Neuronal stem cell (in vitro differentiated cells): Measurements from ENCODE around the gene LSAMP.

Experiments used
- DNase-seq: peaks from one replicate; pipeline ENCODE4 v3.0.0-alpha.2; 2013; ENCODE audit warnings: low spot score
- H2AFZ ChIP-seq: one replicate; pipeline ENCODE4 v1.6.1; 2013; ENCODE audit warnings: mild to moderate bottlenecking, low read length, inconsistent platforms
- H2AK5ac ChIP-seq: 2 replicates; pipeline ENCODE4 v1.6.1; 2013; ENCODE audit warnings: low read depth, mild to moderate bottlenecking, inconsistent platforms, low read length, moderate library complexity, mixed read lengths
- H2BK120ac ChIP-seq: 2 replicates; pipeline ENCODE4 v1.6.1; 2013; ENCODE audit warnings: low read depth, mild to moderate bottlenecking, inconsistent platforms, low read length, moderate library complexity, mixed read lengths
- H2BK12ac ChIP-seq: one replicate; pipeline ENCODE4 v1.6.1; 2013; ENCODE audit warnings: low read length, inconsistent platforms
- H2BK15ac ChIP-seq: 2 replicates; pipeline ENCODE4 v1.6.1; 2013; ENCODE audit warnings: mild to moderate bottlenecking, low read length, inconsistent platforms, mixed read lengths
- H2BK5ac ChIP-seq: one replicate; pipeline ENCODE4 v1.6.1; 2013; ENCODE audit warnings: inconsistent platforms, mild to moderate bottlenecking, low read length, moderate library complexity
- H3K14ac ChIP-seq: one replicate; pipeline ENCODE4 v1.6.1; 2013; ENCODE audit warnings: low read length, inconsistent platforms
- H3K18ac ChIP-seq: 2 replicates; pipeline ENCODE4 v1.6.1; 2013; ENCODE audit warnings: low read length, inconsistent platforms
- H3K23ac ChIP-seq: 2 replicates; pipeline ENCODE4 v1.6.1; 2013; ENCODE audit warnings: low read depth, mild to moderate bottlenecking, mixed read lengths, low read length, inconsistent platforms; ENCODE audit not compliant: poor library complexity
- H3K27ac ChIP-seq: replicated peaks from 3 replicates; pipeline ENCODE4 v1.5.1; 2013; ENCODE audit warnings: low read length, inconsistent platforms
- H3K27me3 ChIP-seq, 3 experiments: 2 replicates each; pipeline ENCODE4 v1.6.1; 2013; ENCODE audit warnings: low read length in 3 of 3, mild to moderate bottlenecking in 2 of 3, inconsistent platforms in 1 of 3, low read depth in 1 of 3, mixed read lengths in 1 of 3, moderate library complexity in 1 of 3; ENCODE audit not compliant: control insufficient read depth in 3 of 3, insufficient read depth in 3 of 3
- H3K36me3 ChIP-seq, 2 donors: replicated peaks in 1 of 2; 2 replicates each; pipeline ENCODE4 v1.6.1; 2013; ENCODE audit warnings: low read length in 2 of 2; ENCODE audit not compliant: control insufficient read depth in 2 of 2, insufficient read depth in 2 of 2
- H3K4ac ChIP-seq: 2 replicates; pipeline ENCODE4 v1.6.1; 2013; ENCODE audit warnings: inconsistent platforms, mild to moderate bottlenecking, low read length, moderate library complexity
- H3K4me1 ChIP-seq, 2 donors: 1 replicate in 1 of 2; 2 replicates in 1 of 2; pipeline ENCODE4 v1.6.1; 2013; ENCODE audit warnings: low read length in 2 of 2, low read depth in 1 of 2; ENCODE audit not compliant: control insufficient read depth in 2 of 2, insufficient read depth in 1 of 2
- H3K4me2 ChIP-seq: one replicate; pipeline ENCODE4 v1.6.1; 2013; ENCODE audit warnings: mild to moderate bottlenecking, low read length, inconsistent platforms; ENCODE audit not compliant: insufficient read depth, poor library complexity, severe bottlenecking
- H3K4me3 ChIP-seq, 2 donors: 2 replicates each; pipeline ENCODE4 v1.5.1; 2013; ENCODE audit warnings: low read length in 2 of 2, mild to moderate bottlenecking in 2 of 2, inconsistent platforms in 1 of 2, moderate library complexity in 1 of 2
- H3K79me1 ChIP-seq: one replicate; pipeline ENCODE4 v1.6.1; 2013; ENCODE audit warnings: low read depth, mild to moderate bottlenecking, inconsistent platforms, low read length, moderate library complexity
- H3K9ac ChIP-seq: one replicate; pipeline ENCODE4 v1.6.1; 2013; ENCODE audit warnings: mild to moderate bottlenecking, low read depth, low read length, inconsistent platforms; ENCODE audit not compliant: poor library complexity
- H3K9me3 ChIP-seq, 2 donors: replicated peaks in 1 of 2; 2 replicates each; pipeline versions ENCODE3 to v1.6.1; 2013; ENCODE audit warnings: low read length in 2 of 2, mild to moderate bottlenecking in 2 of 2, inconsistent platforms in 1 of 2, low read depth in 1 of 2, mixed read lengths in 1 of 2, moderate library complexity in 1 of 2; ENCODE audit not compliant: control insufficient read depth in 2 of 2, insufficient read depth in 1 of 2
- H4K8ac ChIP-seq: one replicate; pipeline ENCODE4 v1.6.1; 2013; ENCODE audit warnings: low read depth, mild to moderate bottlenecking, inconsistent platforms, low read length, moderate library complexity
- H4K91ac ChIP-seq: one replicate; pipeline ENCODE4 v1.6.1; 2013; ENCODE audit warnings: low read length, low read depth, mild to moderate bottlenecking, inconsistent platforms; ENCODE audit not compliant: poor library complexity
- WGBS, 2 donors: extraction: QIAGEN DNeasy Blood & Tissue Kit; methylation state at CpG; one replicate each; pipeline ENCODE4 v1.1.7; 2013; ENCODE audit warnings: missing lambda C conversion rate in 2 of 2, mixed read lengths in 1 of 2; ENCODE audit not compliant: insufficient read length in 2 of 2, insufficient replicate concordance in 1 of 2; ENCODE audit errors: extremely low coverage in 2 of 2; 5-methylcytosine and 5-hydroxymethylcytosine counted together

LSAMP gene

DNA sequence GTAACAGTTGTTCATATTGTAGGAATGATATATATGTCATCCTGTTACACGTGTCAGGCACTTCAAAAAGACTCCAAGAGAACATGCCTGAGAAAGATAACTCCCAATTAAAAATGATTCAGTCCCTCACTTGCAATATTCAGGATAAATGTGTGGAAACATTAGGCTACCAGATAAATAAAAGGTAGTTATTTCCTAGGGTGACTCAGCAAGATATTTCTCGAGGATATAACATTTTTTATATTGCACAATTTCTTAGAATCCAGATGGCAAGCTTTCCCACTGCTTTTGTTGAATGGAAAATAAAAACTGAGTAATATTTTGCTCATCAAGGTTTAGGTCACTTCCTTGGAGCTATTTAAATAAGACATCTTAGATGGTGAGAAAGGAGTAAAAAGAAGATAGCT is 640.6 kb downstream of the LSAMP start:
- H3K27me3 ChIP-seq: peaks cover 0 to 38% (median 0%) of the 10 kb centered on the region in 3 experiments
- peaks cover 5% of the 10 kb centered on the region in 2 donors for H3K4me1 ChIP-seq
- no peak overlapping the region for H2AFZ ChIP-seq
- H3K9me3 ChIP-seq: no peaks in the 10 kb centered on the region
- H3K27ac ChIP-seq: no peak overlapping the region
- no peak overlapping the region for H2BK15ac ChIP-seq
- no peak overlapping the region for H3K14ac ChIP-seq
- no peak overlapping the region for H3K4me3 ChIP-seq
- no peak overlapping the region for H4K91ac ChIP-seq
- no peaks in the 10 kb centered on the region for H3K36me3 ChIP-seq
- no peak overlapping the region for H2AK5ac ChIP-seq
- H2BK5ac ChIP-seq: no peak overlapping the region
- no peak overlapping the region for H2BK120ac ChIP-seq
- H3K4ac ChIP-seq: no peak overlapping the region
- H3K23ac ChIP-seq: no peak overlapping the region
- H3K79me1 ChIP-seq: no peaks in the 10 kb centered on the region
- no peak overlapping the region for H2BK12ac ChIP-seq
- H3K4me2 ChIP-seq: no peak overlapping the region
- no peak overlapping the region for H3K18ac ChIP-seq
- DNase-seq: no peak
- no peak overlapping the region for H3K9ac ChIP-seq
- H4K8ac ChIP-seq: no peak overlapping the region
- WGBS, 2 donors: no CpG with 5 or more reads among the region's 2 CpGs

DNA sequence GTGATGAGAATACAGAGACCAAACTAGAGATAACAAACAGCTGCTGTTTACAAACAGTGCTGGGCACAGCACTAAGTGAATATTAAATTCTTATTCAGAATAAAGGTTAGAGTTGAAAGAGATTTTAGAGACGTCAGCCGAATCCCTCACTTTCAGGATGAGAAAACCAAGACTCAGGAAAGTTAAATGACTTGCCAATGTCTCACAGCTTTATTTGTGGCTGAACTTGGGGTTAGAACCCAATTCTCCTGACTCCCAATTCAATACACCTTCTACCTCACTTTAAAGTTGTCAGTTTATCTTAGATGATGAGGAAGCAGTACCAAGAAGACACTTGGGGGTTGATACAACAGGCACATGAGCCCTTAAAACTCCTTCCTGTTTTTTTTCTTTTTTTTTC is 641.1 kb downstream of the LSAMP start:
- Histone ChIP-seq H2AFZ (no peak overlapping the region), H3K9ac (no peak overlapping the region), H3K79me1 (no peaks in the 10 kb centered on the region), H3K36me3 (no peaks in the 10 kb centered on the region), H3K9me3 (no peaks in the 10 kb centered on the region), H3K27ac (no peak overlapping the region), H3K27me3 (peaks cover 0 to 38% (median 0%) of the 10 kb centered on the region in 3 experiments), H3K4me3 (no peak overlapping the region), H3K4ac (no peak overlapping the region), H2BK120ac (no peak overlapping the region), H3K14ac (no peak overlapping the region), H3K4me1 (peaks cover 5% of the 10 kb centered on the region in 2 donors), H2BK15ac (no peak overlapping the region), H2BK12ac (no peak overlapping the region), H4K8ac (no peak overlapping the region), H4K91ac (no peak overlapping the region), H3K23ac (no peak overlapping the region), H3K18ac (no peak overlapping the region), H2AK5ac (no peak overlapping the region), H2BK5ac (no peak overlapping the region), H3K4me2 (no peak overlapping the region)
- DNase-seq: no peak
- no CpG with 5 or more reads among the region's 2 CpGs for WGBS, 2 donors

DNA sequence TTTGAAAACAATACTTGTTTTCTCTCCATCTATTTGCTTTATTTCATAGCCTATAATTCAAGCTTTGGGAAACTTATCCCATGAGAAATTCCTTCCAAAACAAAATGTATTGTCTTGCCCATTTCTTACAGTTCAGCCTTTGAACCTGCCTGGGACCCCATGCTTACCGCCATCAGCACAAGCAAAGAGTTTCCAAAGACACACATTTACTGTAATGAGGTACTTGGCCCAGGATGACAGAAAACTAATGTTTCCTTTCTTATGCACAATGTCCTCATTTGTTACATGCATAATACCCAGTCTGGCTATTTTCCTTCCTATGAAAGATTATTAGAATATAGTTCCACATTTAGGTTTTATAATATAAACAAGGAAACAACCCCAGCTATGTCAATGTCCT is 641.6 kb downstream of the LSAMP start:
- H3K4ac ChIP-seq: no peak overlapping the region
- no CpG with 5 or more reads among the region's 1 CpG for WGBS, 2 donors
- H3K18ac ChIP-seq: no peak overlapping the region
- no peak overlapping the region for H3K14ac ChIP-seq
- H3K79me1 ChIP-seq: no peaks in the 10 kb centered on the region
- no peak overlapping the region for H2AK5ac ChIP-seq
- H3K27ac ChIP-seq: no peak overlapping the region
- H2BK15ac ChIP-seq: no peak overlapping the region
- no peak overlapping the region for H2AFZ ChIP-seq
- H3K9me3 ChIP-seq: no peaks in the 10 kb centered on the region
- H2BK120ac ChIP-seq: no peak overlapping the region
- H4K8ac ChIP-seq: no peak overlapping the region
- no peaks in the 10 kb centered on the region for H3K36me3 ChIP-seq
- H4K91ac ChIP-seq: no peak overlapping the region
- no peak overlapping the region for H2BK5ac ChIP-seq
- no peak overlapping the region for H3K23ac ChIP-seq
- H3K4me2 ChIP-seq: no peak overlapping the region
- H3K4me1 ChIP-seq: peaks cover 5% of the 10 kb centered on the region in 2 donors
- no peak overlapping the region for H3K9ac ChIP-seq
- H2BK12ac ChIP-seq: no peak overlapping the region
- no peak overlapping the region for H3K4me3 ChIP-seq
- peaks cover 0 to 36% (median 0%) of the 10 kb centered on the region in 3 experiments for H3K27me3 ChIP-seq
- DNase-seq: no peak

DNA sequence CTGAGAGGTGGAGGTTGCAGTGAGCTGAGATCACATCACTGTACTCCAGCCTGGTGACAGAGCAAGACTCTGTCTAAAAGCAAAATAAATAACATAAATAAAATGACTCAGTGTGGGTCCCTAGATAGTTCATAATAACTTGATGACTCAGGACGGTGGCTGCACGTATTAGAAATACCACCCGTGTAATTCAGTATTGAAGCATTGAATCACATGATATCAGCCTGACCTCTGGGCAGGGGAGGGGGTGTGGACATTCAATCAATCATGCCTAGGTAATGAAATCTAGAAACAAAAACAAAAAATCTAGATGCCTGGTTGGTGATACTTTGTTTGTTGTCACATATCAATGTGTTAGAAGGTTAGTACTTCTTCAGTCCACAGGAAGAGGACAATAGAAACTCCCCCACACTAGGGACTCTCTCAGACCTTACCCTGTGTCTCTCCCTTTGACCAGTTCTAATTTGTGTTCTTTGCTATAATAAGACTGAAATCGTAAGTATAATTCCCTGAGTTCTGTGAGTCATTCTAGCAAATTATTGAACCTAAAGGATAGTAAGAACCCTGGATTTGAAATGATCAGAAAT is 644.7 kb downstream of the LSAMP start:
- H3K23ac ChIP-seq: no peak overlapping the region
- no peak overlapping the region for H3K18ac ChIP-seq
- no peak for DNase-seq
- no peak overlapping the region for H3K4me2 ChIP-seq
- no peaks in the 10 kb centered on the region for H3K79me1 ChIP-seq
- no peak overlapping the region for H3K14ac ChIP-seq
- peaks cover 0 to 26% (median 0%) of the 10 kb centered on the region in 3 experiments for H3K27me3 ChIP-seq
- H4K91ac ChIP-seq: no peak overlapping the region
- WGBS, 2 donors: no CpG with 5 or more reads among the region's 4 CpGs
- no peak overlapping the region for H2BK120ac ChIP-seq
- H2AFZ ChIP-seq: no peak overlapping the region
- H3K9me3 ChIP-seq: no peaks in the 10 kb centered on the region
- no peak overlapping the region for H3K4ac ChIP-seq
- H3K27ac ChIP-seq: no peak overlapping the region
- no peak overlapping the region for H2AK5ac ChIP-seq
- no peaks in the 10 kb centered on the region for H3K36me3 ChIP-seq
- H2BK12ac ChIP-seq: no peak overlapping the region
- no peak overlapping the region for H2BK15ac ChIP-seq
- H3K4me3 ChIP-seq: no peak overlapping the region
- H2BK5ac ChIP-seq: no peak overlapping the region
- H3K4me1 ChIP-seq: no peaks in the 10 kb centered on the region
- no peak overlapping the region for H4K8ac ChIP-seq
- H3K9ac ChIP-seq: no peak overlapping the region
